Erythroblast (primary cell): ENCODE measurements around the gene ZCCHC24.

Experiments used
- GATA1 ChIP-seq: IDR thresholded peaks from 2 replicates; pipeline ENCODE4 v1.6.1; 2011; ENCODE audit warnings: low read depth, mild to moderate bottlenecking, control low read depth, low read length, moderate library complexity
- POLR2A ChIP-seq: IDR thresholded peaks from 2 replicates; pipeline ENCODE4 v1.6.1; 2011; ENCODE audit warnings: mild to moderate bottlenecking, low read length

GRCh38 chr10:79335470-79336235 is 109.8 kb downstream of the ZCCHC24 start:
- TF ChIP-seq POLR2A: no peak
- TF ChIP-seq GATA1: no peak
